AG09309 (cell line): ENCODE data around the gene LGALS3.
A peak's percentile ranks its signal among the peaks of the same experiment; 100 is the strongest.

Experiments used
- DNase-seq: peaks from one replicate; pipeline ENCODE4 v3.0.0-alpha.2; 2010; ENCODE audit warnings: low read depth
- H3K4me3 ChIP-seq: 2 replicates; pipeline ENCODE4 v1.5.1; 2011; ENCODE audit warnings: mild to moderate bottlenecking, low read depth, low read length, moderate library complexity; ENCODE audit not compliant: control insufficient read depth
- CTCF ChIP-seq: IDR thresholded peaks from 2 replicates; pipeline ENCODE4 v1.5.1; 2011; ENCODE audit warnings: mild to moderate bottlenecking, low read depth, low read length, inconsistent platforms; ENCODE audit not compliant: insufficient read depth, control insufficient read depth; ENCODE audit errors: missing control alignments

Gene LGALS3

GRCh38 chr14:55170526-55170925, 41.5 kb downstream of the LGALS3 start:
- DNase-seq = no peak
- no peak overlapping the region for H3K4me3 ChIP-seq
- no peak for TF ChIP-seq CTCF

- no peak for DNase-seq
- TF ChIP-seq CTCF = no peak
- H3K4me3 ChIP-seq = no peak overlapping the region
These were observed 51.0 kb downstream of the LGALS3 start for GRCh38 chr14:55180006-55180405.

- DNase-seq = no peak
- H3K4me3 ChIP-seq = no peak overlapping the region
- TF ChIP-seq CTCF = no peak
These were observed 51.4 kb downstream of the LGALS3 start for GRCh38 chr14:55180434-55180833.

GRCh38 chr14:55188686-55189295, 59.7 kb downstream of the LGALS3 start:
- DNase-seq = peak; percentile 13

GRCh38 chr14:55190906-55191202, 61.8 kb downstream of the LGALS3 start:
- DNase-seq = no peak
- peak overlapping the region; percentile 87 for H3K4me3 ChIP-seq
- no peak for TF ChIP-seq CTCF

More at GRCh38 chr14:55188686-55189295, 59.7 kb downstream of the LGALS3 start:
- TF ChIP-seq CTCF = no peak
- no peak overlapping the region for H3K4me3 ChIP-seq

- no peak for TF ChIP-seq CTCF
- peak; percentile 80 for DNase-seq
- H3K4me3 ChIP-seq = peak within 1 kb of the TSS; percentile 87
These were observed 62.4 kb downstream of the LGALS3 start, which contains the start of gene DLGAP5 for GRCh38 chr14:55191203-55192053. TSS of gene DLGAP5 (minus strand) at chr14:55191585. CDS start at chr14:55189179, 2,406 bp downstream.
